Activated T-helper 1 cell treated with anti-CD3 and anti-CD28 coated beads, Interleukin-2, amount 50 U/mL, for 16 hours (primary cell): ENCODE results near the gene SKAP2.

ENCODE experiments used
- DNase-seq, 2 donors: peaks; one replicate each; pipeline ENCODE4 v3.0.0-alpha.2; 2020; ENCODE audit warnings: low read depth in 1 of 2, low spot score in 1 of 2

Gene SKAP2

GRCh38 chr7:26779978-26780595, 84.3 kb downstream of the SKAP2 start:
- no peak for DNase-seq

GRCh38 chr7:26777385-26777784, 87.0 kb downstream of the SKAP2 start:
- DNase-seq = no peak

GRCh38 chr7:26760501-26760900, 103.9 kb downstream of the SKAP2 start:
- DNase-seq = no peak

GRCh38 chr7:26759108-26759507, 105.3 kb downstream of the SKAP2 start:
- DNase-seq = no peak

GRCh38 chr7:26743205-26743604, 121.2 kb downstream of the SKAP2 start:
- no peak for DNase-seq

GRCh38 chr7:26735976-26736600, 128.3 kb downstream of the SKAP2 start:
- DNase-seq = no peak

- no peak for DNase-seq
Measured at GRCh38 chr7:26729150-26729775, 135.1 kb downstream of the SKAP2 start.

GRCh38 chr7:26726051-26726450, 138.3 kb downstream of the SKAP2 start:
- DNase-seq = no peak

GRCh38 chr7:26724795-26725194, 139.6 kb downstream of the SKAP2 start:
- no peak for DNase-seq

- no peak for DNase-seq
Measured at GRCh38 chr7:26723129-26723528, 141.3 kb downstream of the SKAP2 start.

GRCh38 chr7:26721450-26721849, 142.9 kb downstream of the SKAP2 start:
- no peak for DNase-seq

GRCh38 chr7:26718063-26718462, 146.3 kb downstream of the SKAP2 start:
- no peak for DNase-seq

GRCh38 chr7:26714438-26714837, 150.0 kb downstream of the SKAP2 start:
- DNase-seq = no peak

GRCh38 chr7:26714006-26714405, 150.4 kb downstream of the SKAP2 start:
- DNase-seq = no peak

GRCh38 chr7:26709210-26709990, 155.0 kb downstream of the SKAP2 start:
- no peak for DNase-seq

GRCh38 chr7:26705567-26705966, 158.8 kb downstream of the SKAP2 start:
- no peak for DNase-seq

GRCh38 chr7:26704786-26705185, 159.6 kb downstream of the SKAP2 start:
- no peak for DNase-seq

GRCh38 chr7:26704036-26704435, 160.4 kb downstream of the SKAP2 start:
- DNase-seq = no peak

GRCh38 chr7:26700893-26701292, 163.5 kb downstream of the SKAP2 start:
- DNase-seq = no peak

- no peak for DNase-seq
Measured at GRCh38 chr7:26700386-26700785, 164.0 kb downstream of the SKAP2 start.

- DNase-seq = no peak
Measured at GRCh38 chr7:26699766-26700165, 164.6 kb downstream of the SKAP2 start.

- DNase-seq = no peak
Measured at GRCh38 chr7:26698806-26699205, 165.6 kb downstream of the SKAP2 start.
